LNCaP clone FGC (cell line): ENCODE measurements around the gene ATXN7L1.

ENCODE experiments used
- DNase-seq: peaks from one replicate; pipeline ENCODE4 v3.0.0-alpha.2; 2011; ENCODE audit warnings: low read depth
- H3K4me3 ChIP-seq: 2 replicates; pipeline ENCODE4 v1.5.1; 2011; ENCODE audit warnings: mild to moderate bottlenecking, low read depth, low read length, control low read depth
- TF ChIP-seq, protein P1 (sequence below): IDR thresholded peaks from 2 replicates; pipeline ENCODE4 v1.5.1; 2012; ENCODE audit warnings: mild to moderate bottlenecking; ENCODE audit not compliant: control insufficient read depth, insufficient read depth; ENCODE audit errors: extremely low read depth

ATXN7L1 gene

DNA sequence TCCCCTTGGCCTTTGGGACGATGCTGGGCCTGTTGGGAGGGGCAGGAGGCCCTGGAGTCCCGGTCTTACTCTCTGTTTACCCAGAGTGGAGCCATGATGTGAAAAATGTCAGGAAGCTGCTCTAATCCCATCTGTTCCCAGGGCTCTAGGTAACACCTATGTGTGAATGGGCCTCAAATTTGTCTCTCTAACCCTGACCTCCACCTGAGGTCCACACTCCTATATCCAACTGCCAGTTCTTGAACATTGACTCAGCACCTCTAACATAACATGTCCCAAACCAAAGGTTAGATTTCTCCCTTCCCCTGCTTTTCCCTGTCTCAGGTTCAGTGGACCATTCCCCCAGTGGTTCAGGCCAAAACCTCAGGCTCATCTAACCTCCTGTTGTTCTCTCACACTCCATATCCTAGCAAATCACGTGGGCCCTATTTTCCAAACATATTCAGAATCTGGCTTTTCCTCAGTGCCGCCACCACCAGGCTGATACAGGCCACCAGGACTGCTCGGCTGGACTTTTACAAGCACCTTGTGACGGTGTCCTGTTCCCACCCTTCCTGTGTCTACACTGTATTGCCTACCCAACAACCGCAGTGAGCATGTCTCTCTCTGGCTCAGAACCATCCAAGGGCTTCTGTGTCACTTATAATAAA, 130.6 kb downstream of the ATXN7L1 start:
- no peak overlapping the region for H3K4me3 ChIP-seq
- no peak for DNase-seq
- TF ChIP-seq, protein P1, sequence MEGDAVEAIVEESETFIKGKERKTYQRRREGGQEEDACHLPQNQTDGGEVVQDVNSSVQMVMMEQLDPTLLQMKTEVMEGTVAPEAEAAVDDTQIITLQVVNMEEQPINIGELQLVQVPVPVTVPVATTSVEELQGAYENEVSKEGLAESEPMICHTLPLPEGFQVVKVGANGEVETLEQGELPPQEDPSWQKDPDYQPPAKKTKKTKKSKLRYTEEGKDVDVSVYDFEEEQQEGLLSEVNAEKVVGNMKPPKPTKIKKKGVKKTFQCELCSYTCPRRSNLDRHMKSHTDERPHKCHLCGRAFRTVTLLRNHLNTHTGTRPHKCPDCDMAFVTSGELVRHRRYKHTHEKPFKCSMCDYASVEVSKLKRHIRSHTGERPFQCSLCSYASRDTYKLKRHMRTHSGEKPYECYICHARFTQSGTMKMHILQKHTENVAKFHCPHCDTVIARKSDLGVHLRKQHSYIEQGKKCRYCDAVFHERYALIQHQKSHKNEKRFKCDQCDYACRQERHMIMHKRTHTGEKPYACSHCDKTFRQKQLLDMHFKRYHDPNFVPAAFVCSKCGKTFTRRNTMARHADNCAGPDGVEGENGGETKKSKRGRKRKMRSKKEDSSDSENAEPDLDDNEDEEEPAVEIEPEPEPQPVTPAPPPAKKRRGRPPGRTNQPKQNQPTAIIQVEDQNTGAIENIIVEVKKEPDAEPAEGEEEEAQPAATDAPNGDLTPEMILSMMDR, result no peak

- TF ChIP-seq, protein P1, result no peak
- no peak overlapping the region for H3K4me3 ChIP-seq
- no peak for DNase-seq
These were observed 132.1 kb downstream of the ATXN7L1 start for GRCh38 chr7:105744258-105744657.

- no peak overlapping the region for H3K4me3 ChIP-seq
- DNase-seq, result no peak
- TF ChIP-seq, protein P1, result no peak
These were observed 132.9 kb downstream of the ATXN7L1 start for GRCh38 chr7:105743351-105744090.

- DNase-seq, result no peak
- TF ChIP-seq, protein P1, result no peak
- H3K4me3 ChIP-seq, result no peak overlapping the region
These were observed 133.6 kb downstream of the ATXN7L1 start for GRCh38 chr7:105742787-105743186.

DNA sequence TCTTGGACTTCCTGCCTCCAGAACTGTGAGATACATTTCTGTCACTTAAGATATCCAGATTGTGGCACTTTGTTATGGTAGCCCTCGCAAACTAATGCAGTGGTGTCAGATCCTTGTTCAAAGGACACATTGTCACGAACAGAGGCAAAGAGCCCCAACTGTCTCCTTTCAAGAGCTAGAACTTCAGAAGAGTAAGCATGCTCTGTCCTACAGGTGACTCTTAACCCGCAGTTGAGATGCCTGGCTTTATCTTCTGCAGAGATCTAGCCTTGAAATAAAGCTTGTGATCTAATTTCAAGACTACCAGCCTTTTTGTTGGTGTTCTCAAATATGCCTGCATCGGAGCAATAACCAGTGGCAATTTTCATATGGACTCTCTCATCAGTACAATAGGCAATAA, 134.4 kb downstream of the ATXN7L1 start:
- no peak overlapping the region for H3K4me3 ChIP-seq
- no peak for DNase-seq
- TF ChIP-seq, protein P1, result no peak

DNA sequence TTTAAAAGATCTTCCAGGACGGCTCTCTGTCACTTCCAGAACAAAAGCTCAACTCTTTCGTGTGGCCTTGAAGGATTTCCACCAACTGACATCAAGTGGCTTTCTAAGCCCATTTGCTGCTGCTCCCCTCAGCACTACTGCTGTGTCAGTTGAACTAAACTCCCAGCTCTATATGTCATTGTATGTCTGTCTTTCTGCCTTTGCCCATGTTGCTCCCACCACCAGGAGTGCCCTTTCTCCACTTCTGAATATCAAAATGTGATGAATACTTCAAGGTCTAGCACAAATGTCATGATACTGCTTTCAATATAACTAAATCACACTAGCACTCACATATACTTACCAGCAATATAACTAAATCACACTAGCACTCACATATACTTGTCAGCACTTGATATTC, 138.3 kb downstream of the ATXN7L1 start:
- no peak for DNase-seq
- H3K4me3 ChIP-seq, result no peak overlapping the region
- TF ChIP-seq, protein P1, result no peak
